Measurements from ENCODE around the gene HS6ST1.

GRCh38 chr2:128315829-128316776 lies 2.6 kb downstream of the HS6ST1 start:
- TF ChIP-seq EGR1 (IDR thresholded peaks at IDR 0.05; ENCODE audit: low read depth in 2 of 2), result no peak
- no peak for TF ChIP-seq NR2F2 (IDR thresholded peaks at IDR 0.05)
- no peak for TF ChIP-seq TAF1 (conservative IDR thresholded peaks at IDR 0.05)
- TF ChIP-seq MAX (IDR thresholded peaks at IDR 0.05), result no peak
- TF ChIP-seq JUND (IDR thresholded peaks at IDR 0.05), result no peak
- no peak for TF ChIP-seq CTCF (IDR thresholded peaks at IDR 0.05; ENCODE audit: low read depth, low read length, missing input control)
- no peak for TF ChIP-seq ATF3 (IDR thresholded peaks at IDR 0.05)
- TF ChIP-seq ZBTB33 (IDR thresholded peaks at IDR 0.05), result no peak
- no peak for TF ChIP-seq RAD21 (IDR thresholded peaks at IDR 0.05)
- no peak for TF ChIP-seq HNF4A (conservative IDR thresholded peaks at IDR 0.05)
- no peak for TF ChIP-seq GABPA (IDR thresholded peaks at IDR 0.05 in 1 of 2, conservative IDR thresholded peaks at IDR 0.05 in 1 of 2)
- no peak for TF ChIP-seq REST (IDR thresholded peaks at IDR 0.05)
